Prostate gland (tissue), 2 donors: Measurements from ENCODE around the gene PES1.

ENCODE experiments used
- CTCF ChIP-seq, 4 experiments: fragments of 200-600 bp in 2 of 4; fragments of 450-650 bp in 2 of 4; sonication (generic) in 2 of 4; IDR thresholded peaks; 1 replicate in 3 of 4; 2 replicates in 1 of 4; pipeline ENCODE4 v1.5.1; 2016 to 2019; ENCODE audit warnings: antibody characterized with exemption in 4 of 4, mild to moderate bottlenecking in 2 of 4, moderate library complexity in 2 of 4
- POLR2AphosphoS5 ChIP-seq: sonication (generic); formaldehyde crosslinking; IDR thresholded peaks from one replicate; pipeline ENCODE4 v1.6.1; 2017; ENCODE audit warnings: antibody characterized with exemption

- TF ChIP-seq POLR2AphosphoS5 (no peak), CTCF (IDR thresholded peaks at IDR 0.05) (no peak)
These were observed 37.7 kb downstream of the PES1 start for GRCh38 chr22:30553971-30554370.
